Adrenal gland (tissue), 5 donors: ENCODE data around the gene PTH2R.

Experiments used
- POLR2A ChIP-seq, 2 donors: fragments of 450-650 bp; IDR thresholded peaks; one replicate each; pipeline ENCODE4 v1.6.1; 2017; ENCODE audit warnings: antibody characterized with exemption in 2 of 2, mild to moderate bottlenecking in 2 of 2, moderate library complexity in 1 of 2
- TF ChIP-seq, protein P1 (sequence below), 6 experiments: fragments of 450-650 bp in 4 of 6; fragments of 200-600 bp in 2 of 6; sonication (generic) in 1 of 6; IDR thresholded peaks; 1 replicate in 5 of 6; 2 replicates in 1 of 6; pipeline versions ENCODE4 v1.5.1 to v1.8.0; 2016 to 2021; ENCODE audit warnings: antibody characterized with exemption in 6 of 6, mild to moderate bottlenecking in 2 of 6, moderate library complexity in 1 of 6
- donor health status: DM: no; HTN: no; CAD: no.

DNA sequence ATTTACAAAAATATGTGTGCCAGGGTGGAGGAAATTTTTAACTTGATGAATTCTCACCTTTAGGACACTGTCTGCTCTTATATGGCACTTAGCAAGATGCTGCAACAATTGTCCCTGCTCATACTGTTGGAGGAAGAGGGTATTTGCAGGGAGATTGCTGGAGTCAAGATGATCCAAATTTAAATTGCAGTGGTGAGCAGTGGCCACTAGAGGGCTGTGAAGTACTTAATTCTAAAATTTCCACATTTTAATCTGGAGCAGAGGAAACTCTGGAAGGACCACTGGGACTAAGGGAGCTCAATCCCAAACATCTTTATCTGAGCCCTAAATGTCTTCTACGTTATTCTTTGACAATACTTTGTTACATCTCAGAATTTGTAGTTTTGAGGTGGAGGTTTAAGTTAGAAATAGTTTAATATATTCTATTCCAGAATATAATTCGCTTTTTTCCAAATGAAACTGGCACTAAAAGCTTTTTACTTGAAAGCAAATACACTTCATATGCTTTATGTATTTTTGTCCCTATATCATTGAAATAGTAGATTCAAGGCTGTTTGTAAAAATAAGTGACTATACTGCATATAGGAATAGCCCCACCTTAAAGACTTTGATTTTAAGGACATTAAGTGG is 33.0 kb upstream of the PTH2R start:
- TF ChIP-seq, protein P1, sequence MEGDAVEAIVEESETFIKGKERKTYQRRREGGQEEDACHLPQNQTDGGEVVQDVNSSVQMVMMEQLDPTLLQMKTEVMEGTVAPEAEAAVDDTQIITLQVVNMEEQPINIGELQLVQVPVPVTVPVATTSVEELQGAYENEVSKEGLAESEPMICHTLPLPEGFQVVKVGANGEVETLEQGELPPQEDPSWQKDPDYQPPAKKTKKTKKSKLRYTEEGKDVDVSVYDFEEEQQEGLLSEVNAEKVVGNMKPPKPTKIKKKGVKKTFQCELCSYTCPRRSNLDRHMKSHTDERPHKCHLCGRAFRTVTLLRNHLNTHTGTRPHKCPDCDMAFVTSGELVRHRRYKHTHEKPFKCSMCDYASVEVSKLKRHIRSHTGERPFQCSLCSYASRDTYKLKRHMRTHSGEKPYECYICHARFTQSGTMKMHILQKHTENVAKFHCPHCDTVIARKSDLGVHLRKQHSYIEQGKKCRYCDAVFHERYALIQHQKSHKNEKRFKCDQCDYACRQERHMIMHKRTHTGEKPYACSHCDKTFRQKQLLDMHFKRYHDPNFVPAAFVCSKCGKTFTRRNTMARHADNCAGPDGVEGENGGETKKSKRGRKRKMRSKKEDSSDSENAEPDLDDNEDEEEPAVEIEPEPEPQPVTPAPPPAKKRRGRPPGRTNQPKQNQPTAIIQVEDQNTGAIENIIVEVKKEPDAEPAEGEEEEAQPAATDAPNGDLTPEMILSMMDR (IDR thresholded peaks at IDR 0.05) = peak; percentile 62 to 88 (median 69)
- no peak for TF ChIP-seq POLR2A (IDR thresholded peaks at IDR 0.05)
